ENCODE measurements around the gene SMOC1. TPM values are rescaled to one million over a fixed set of nuclear protein-coding genes. Genes with fewer than 3 reads are reported as not detected.

The SMOC1 gene
- total RNA-seq, 1 experiment from 2014 or later, result 0.68 TPM

DNA sequence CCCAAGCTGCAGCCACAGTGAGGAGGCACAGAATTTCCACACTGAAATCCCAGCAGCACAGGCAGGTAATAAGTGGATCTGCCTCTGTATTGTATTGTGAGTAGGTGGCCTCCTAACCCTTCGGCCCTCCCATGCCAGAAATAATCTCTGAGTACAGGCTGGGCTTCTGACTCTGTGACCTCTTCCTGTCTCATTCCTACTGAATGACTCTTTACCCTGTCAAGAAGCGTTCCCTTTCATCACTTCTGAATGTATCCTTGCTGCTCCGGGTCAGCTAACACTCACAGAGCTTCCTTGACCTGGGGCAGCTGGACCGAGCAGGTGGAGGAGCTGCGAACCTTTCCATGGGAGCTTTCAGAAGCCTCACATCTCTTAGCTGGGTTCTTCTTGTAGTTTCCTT, 190.0 kb downstream of the SMOC1 start:
- no peak for DNase-seq
- no peak overlapping the region for H3K14ac ChIP-seq (ENCODE audit: insufficient read depth, low read length)
- H2BK20ac ChIP-seq (ENCODE audit: low read depth, low read length, poor library complexity, severe bottlenecking), result no peak overlapping the region
- no peak overlapping the region for H3K4me3 Mint-ChIP-seq
- no peak overlapping the region for H3K9ac ChIP-seq (ENCODE audit: extremely low read depth, insufficient read length, low read length)
- H3K23ac ChIP-seq (ENCODE audit: insufficient read length, low read depth, low read length), result no peak overlapping the region
- H4K91ac ChIP-seq (ENCODE audit: insufficient read length, low read depth, low read length), result no peak overlapping the region
- no peak overlapping the region for H4K5ac ChIP-seq (ENCODE audit: insufficient read length, low read depth, low read length)
- TF ChIP-seq CTCF (conservative IDR thresholded peaks at IDR 0.05), result no peak
- no peak overlapping the region for H2AK5ac ChIP-seq (ENCODE audit: insufficient read length, low read length)
- no peaks in the 10 kb centered on the region for H3K9me3 Mint-ChIP-seq
- no peak overlapping the region for H3K4me2 ChIP-seq (ENCODE audit: insufficient read depth, insufficient read length, low read length)
- H3K4me1 ChIP-seq (ENCODE audit: insufficient read depth, low read length), result no peaks in the 10 kb centered on the region
- peaks cover 9% of the 10 kb centered on the region for H3K27me3 Mint-ChIP-seq (ENCODE audit: low read depth)
- no peak overlapping the region for H3T11ph ChIP-seq (ENCODE audit: low read length)
- H3K18ac ChIP-seq (ENCODE audit: insufficient read length, low read depth, low read length), result no peak overlapping the region
- no peaks in the 10 kb centered on the region for H3K79me1 ChIP-seq (ENCODE audit: insufficient read depth, low read depth, low read length, poor library complexity, severe bottlenecking)
- no peak overlapping the region for H2BK15ac ChIP-seq (ENCODE audit: low read depth, low read length)
- H3K56ac ChIP-seq (ENCODE audit: insufficient read length, low read depth, low read length), result no peak overlapping the region
- H2AFZ ChIP-seq (ENCODE audit: low read length), result no peak overlapping the region
- H3K79me2 ChIP-seq (ENCODE audit: insufficient read depth, low read length), result no peaks in the 10 kb centered on the region
- H3K9me3 ChIP-seq (ENCODE audit: control insufficient read depth, low read depth, low read length), result no peaks in the 10 kb centered on the region
- no peaks in the 10 kb centered on the region for H3K23me2 ChIP-seq (ENCODE audit: insufficient read length, low read depth, low read length, poor library complexity, severe bottlenecking)
- no peaks in the 10 kb centered on the region for H3K4me1 Mint-ChIP-seq
- H4K20me1 ChIP-seq (ENCODE audit: control insufficient read depth, insufficient read depth, insufficient read length), result no peaks in the 10 kb centered on the region
- WGBS (ENCODE audit: extremely low coverage, insufficient read length, low lambda C conversion rate), result no CpG with 5 or more reads among the region's 5 CpGs
- H3K36me3 Mint-ChIP-seq (ENCODE audit: insufficient read depth in 1 of 3, low read depth in 3 of 3), result no peaks in the 10 kb centered on the region
- no peak overlapping the region for H4K8ac ChIP-seq (replicated peaks; ENCODE audit: insufficient read length, low read depth, low read length)
- H2BK120ac ChIP-seq (ENCODE audit: low read depth, low read length, poor library complexity, severe bottlenecking), result no peak overlapping the region
- H3K27ac Mint-ChIP-seq, result no peak overlapping the region
- H2BK5ac ChIP-seq (ENCODE audit: insufficient read length, low read length), result no peak overlapping the region
- no peak overlapping the region for H3K27ac ChIP-seq (ENCODE audit: insufficient read length, low read depth, low read length)
- no peak overlapping the region for H2BK12ac ChIP-seq (ENCODE audit: insufficient read length, low read depth, low read length)
- H3K4ac ChIP-seq (ENCODE audit: low read depth, low read length), result no peak overlapping the region
- no peaks in the 10 kb centered on the region for H3K27me3 ChIP-seq (ENCODE audit: insufficient read depth, low read length)

All from H9 (cell line).